AML-193 (cell line): ENCODE results near the gene BUB1.
"Not testable (repeated sequence)": the region's sequence is repeated elsewhere in the genome, so short reads cannot be mapped to it uniquely, and the experiment has no call there.

Experiments used
- DNase-seq, 2 experiments: peaks; one replicate each; lab custom pipeline; 2025; lab: John Stamatoyannopoulos, UW

Gene BUB1

DNA sequence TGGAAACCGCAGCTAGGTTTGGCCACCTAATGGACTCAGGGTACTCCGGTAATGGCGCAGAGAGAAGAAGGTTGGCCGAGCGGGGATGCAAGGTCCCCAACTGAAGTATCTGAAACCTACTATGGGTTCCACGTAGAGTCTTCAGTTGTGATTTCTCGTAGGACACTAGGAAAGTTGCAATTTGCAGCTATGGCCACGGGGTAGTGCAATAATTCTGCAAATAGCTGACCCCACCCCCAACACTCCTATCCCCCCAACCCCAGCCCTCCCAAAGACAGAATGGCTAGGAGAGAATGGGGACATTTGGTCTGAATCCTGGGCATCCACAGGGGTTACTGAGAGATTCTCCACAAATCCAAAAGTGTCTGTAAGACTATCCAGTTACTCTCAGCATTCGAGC, 75.7 kb downstream of the BUB1 start:
- DNase-seq = not testable (repeated sequence)

DNA sequence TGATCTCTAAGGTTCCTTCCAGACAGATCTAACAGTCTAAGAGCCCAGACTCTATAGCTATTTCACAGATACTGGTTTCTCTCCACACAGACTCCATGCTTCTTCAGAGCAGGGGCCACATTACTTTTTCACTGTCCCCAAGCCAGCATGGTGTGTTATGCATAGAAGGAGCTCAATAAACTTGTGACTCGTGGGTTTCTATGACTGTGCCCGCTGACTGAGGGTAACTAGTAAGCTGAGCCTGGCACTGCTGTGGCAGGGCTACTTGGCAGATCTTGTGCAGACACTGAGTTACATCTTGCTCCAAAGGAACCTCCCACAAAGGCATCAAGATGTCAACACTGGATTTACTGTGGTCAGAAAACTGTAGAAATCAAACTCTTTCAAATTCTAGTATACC, 85.9 kb downstream of the BUB1 start:
- not testable (repeated sequence) for DNase-seq

DNA sequence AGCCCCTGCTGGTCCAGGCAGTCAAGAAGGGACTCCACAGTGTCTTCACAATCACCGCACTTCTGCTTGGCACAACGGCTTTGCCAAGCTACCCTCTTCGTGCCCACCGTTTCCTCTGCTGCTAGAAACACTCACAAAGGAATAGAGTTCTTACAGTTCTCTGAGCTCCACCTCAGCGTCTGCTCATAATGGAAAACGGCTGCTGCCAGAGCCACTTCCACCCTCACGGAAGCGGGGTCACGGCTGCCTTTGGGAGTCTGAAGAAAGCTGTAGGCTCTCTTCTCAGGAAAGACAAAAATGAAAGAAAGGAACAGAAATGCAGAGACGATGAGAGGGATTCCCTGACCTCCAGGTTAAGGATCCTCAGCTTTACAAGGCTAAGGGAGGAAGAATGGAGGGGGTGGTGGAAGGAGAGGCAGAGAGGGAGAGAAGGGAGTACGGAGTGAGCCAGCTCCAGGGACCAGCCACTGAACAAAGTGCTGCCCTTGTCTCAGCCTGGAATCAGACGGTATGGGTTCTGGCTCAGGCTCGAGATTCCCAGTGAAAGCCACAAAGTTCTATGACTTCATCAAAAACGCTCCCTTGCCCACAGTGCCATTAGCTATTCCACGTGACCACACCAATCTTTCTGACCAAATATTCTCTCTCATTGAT, 88.1 kb downstream of the BUB1 start:
- not testable (repeated sequence) for DNase-seq

DNA sequence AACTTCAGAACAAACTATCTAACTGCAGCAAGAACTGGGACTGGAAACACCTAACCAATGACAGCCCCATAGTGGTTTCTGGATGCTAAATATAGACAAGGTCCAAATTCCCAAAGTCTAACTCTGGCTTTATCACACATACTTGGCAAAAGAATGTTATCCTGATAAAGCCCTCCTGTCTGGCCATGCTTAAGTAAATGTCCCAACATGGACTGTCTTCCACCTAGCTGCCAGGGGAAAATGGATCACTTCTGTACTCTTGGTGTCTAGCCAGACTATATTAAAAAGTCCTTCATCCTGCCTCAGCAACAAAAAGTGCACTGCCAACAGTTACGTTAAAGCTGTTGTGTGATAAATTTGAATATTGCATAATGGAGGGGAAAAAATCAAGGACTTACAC, 89.3 kb downstream of the BUB1 start:
- DNase-seq = not testable (repeated sequence)
